ENCODE data around the gene EZH1.

EZH1 gene

DNA sequence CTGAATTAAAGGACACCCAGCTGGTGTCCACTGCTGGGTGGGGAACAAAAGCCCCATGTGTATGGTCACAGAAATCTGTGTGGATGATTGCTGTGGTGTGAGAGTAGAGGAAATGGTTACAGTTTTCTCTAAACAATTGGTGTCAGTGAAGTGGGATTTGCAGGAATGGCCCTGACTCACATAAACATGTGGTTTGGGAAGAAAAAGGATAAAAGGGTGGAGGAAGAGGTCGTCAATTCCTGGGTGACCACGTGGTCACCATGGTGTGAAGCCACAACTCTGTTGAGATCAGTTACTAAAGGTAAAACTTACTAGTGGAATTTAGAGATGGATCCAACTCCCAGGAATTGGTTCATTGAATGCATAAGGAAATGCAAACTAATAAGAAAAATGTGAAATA, 89.3 kb downstream of the EZH1 start:
- in situ Hi-C loops (cut with MboI; ENCODE audit: low sequenced_read_pairs, unreplicated experiment), result no loop called here
- no peak for DNase-seq (ENCODE audit: low spot score)
- TF ChIP-seq, protein P1, sequence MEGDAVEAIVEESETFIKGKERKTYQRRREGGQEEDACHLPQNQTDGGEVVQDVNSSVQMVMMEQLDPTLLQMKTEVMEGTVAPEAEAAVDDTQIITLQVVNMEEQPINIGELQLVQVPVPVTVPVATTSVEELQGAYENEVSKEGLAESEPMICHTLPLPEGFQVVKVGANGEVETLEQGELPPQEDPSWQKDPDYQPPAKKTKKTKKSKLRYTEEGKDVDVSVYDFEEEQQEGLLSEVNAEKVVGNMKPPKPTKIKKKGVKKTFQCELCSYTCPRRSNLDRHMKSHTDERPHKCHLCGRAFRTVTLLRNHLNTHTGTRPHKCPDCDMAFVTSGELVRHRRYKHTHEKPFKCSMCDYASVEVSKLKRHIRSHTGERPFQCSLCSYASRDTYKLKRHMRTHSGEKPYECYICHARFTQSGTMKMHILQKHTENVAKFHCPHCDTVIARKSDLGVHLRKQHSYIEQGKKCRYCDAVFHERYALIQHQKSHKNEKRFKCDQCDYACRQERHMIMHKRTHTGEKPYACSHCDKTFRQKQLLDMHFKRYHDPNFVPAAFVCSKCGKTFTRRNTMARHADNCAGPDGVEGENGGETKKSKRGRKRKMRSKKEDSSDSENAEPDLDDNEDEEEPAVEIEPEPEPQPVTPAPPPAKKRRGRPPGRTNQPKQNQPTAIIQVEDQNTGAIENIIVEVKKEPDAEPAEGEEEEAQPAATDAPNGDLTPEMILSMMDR (IDR thresholded peaks at IDR 0.05; ENCODE audit: borderline replicate concordance, control extremely low read depth, extremely low read depth, insufficient read depth, missing control alignments), result no peak

DNA sequence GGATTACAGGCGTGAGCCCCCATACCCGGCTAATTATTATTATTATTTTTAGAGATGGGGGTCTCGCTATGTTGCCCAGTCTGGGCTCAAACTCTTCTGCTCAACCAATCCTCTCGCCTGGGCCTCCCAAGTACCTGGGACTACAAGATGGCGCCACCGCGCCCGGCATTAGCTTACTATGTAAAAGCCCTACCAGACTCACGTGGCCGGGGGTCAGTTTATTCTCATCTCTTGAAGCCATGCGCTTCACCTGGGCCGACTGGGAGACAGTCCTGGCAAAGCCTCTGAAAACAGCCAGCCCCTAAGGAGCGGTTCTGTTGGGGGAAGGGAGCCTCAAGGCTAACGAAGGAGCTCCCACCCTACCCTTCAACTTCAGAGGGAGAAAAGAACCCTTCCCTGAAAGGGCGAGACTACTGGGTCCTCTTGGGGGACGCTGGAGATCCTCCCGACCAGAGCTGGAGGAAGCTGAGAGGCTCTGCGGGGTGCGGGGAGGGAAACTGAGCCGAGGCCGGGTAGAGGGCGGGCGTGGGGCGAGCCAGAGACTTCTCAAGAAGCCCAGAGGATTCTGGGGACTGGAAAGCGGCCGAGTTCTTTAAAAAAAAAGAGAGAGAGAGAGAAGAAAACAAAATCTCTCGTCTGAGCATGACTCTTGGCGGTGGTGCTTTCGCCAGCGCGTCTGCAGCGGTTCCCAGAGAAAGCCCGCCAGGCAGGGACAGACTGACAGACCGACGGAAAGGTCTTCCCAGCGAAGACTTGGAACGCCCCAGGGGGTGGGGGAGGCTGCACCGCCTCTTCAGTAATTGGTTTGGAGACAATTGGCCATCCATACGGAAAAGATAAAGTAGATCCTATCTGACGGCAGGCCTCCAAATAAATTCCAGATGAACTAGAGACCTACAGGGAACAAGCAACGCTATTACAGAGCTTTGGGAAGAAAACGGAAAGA, 91.4 kb downstream of the EZH1 start:
- no peak for DNase-seq (ENCODE audit: low spot score)
- in situ Hi-C loops (cut with MboI; ENCODE audit: low sequenced_read_pairs, unreplicated experiment), result no loop called here
- TF ChIP-seq, protein P1 (IDR thresholded peaks at IDR 0.05; ENCODE audit: borderline replicate concordance, control extremely low read depth, extremely low read depth, insufficient read depth, missing control alignments), result no peak

DNA sequence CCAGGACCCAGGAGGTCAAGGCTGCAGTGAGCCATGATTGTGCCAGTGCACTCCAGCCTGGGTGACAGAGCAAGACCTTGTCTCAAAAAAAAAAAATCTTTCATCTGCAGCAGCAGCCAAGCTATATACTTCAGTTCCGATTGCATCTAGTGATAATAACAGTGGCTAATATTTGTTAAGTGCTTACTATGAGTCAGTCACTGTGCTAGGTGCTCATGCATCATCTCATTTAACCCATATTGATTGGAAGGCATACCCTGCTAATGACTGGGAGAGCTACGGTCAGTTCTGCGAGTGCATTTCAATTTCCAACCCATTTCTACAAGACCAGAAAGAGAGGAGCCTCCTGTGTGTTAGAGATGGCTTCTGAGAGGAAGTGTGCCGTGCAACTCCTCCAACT, 93.4 kb downstream of the EZH1 start:
- TF ChIP-seq, protein P1 (IDR thresholded peaks at IDR 0.05; ENCODE audit: borderline replicate concordance, control extremely low read depth, extremely low read depth, insufficient read depth, missing control alignments), result no peak
- in situ Hi-C loops (cut with MboI; ENCODE audit: low sequenced_read_pairs, unreplicated experiment), result no loop called here

More for the DNA sequence above, 93.4 kb downstream of the EZH1 start:
- DNase-seq (ENCODE audit: low spot score), result no peak

Data from GM13976 (cell line).